A549 (cell line): ENCODE results near the gene EXOC4.

Source experiments
- CTCF ChIP-seq: fragments of >200 bp; sonication (Bioruptor Twin); formaldehyde crosslinking; IDR thresholded peaks from 3 replicates; pipeline ENCODE4 v1.5.1; 2016
- EP300 ChIP-seq, 2 experiments: fragments of >200 bp; sonication (Bioruptor Twin); formaldehyde crosslinking; IDR thresholded peaks; 2 replicates in 1 of 2; 3 replicates in 1 of 2; pipeline ENCODE4 v1.6.1; 2016 to 2017
- FOSB ChIP-seq: fragments of 250-450 bp; sonication (Bioruptor Pico); IDR thresholded peaks from 2 replicates; pipeline ENCODE4 v1.5.0; 2020; ENCODE audit warnings: mild to moderate bottlenecking, moderate library complexity
- JUNB ChIP-seq: fragments of >200 bp; sonication (Bioruptor Twin); formaldehyde crosslinking; IDR thresholded peaks from 2 replicates; pipeline ENCODE4 v1.6.1; 2016
- MAX ChIP-seq: IDR thresholded peaks from 2 replicates; pipeline ENCODE4 v1.6.1; 2012
- MYC ChIP-seq: IDR thresholded peaks from 2 replicates; pipeline ENCODE4 v1.6.1; 2012; ENCODE audit warnings: mild to moderate bottlenecking, inconsistent platforms, low read length, improper control_type of control experiment, borderline replicate concordance
- PHF8 ChIP-seq: fragments of 200-600 bp; sonication (generic); IDR thresholded peaks from 2 replicates; pipeline ENCODE4 v1.6.1; 2016; ENCODE audit warnings: low read depth, mild to moderate bottlenecking, antibody characterized with exemption, moderate library complexity, borderline replicate concordance
- POLR2A ChIP-seq: IDR thresholded peaks from 2 replicates; pipeline ENCODE4 v1.6.1; 2012; ENCODE audit warnings: mild to moderate bottlenecking, low read length
- RAD21 ChIP-seq, 2 experiments: fragments of >200 bp in 1 of 2; sonication (Bioruptor Twin) in 1 of 2; formaldehyde crosslinking in 1 of 2; IDR thresholded peaks in 1 of 2; conservative IDR thresholded peaks in 1 of 2; 2 replicates in 1 of 2; 3 replicates in 1 of 2; pipeline ENCODE4 v1.6.1; 2012 to 2018; ENCODE audit warnings: inconsistent platforms in 1 of 2
- RFX5 ChIP-seq: fragments of 450-650 bp; IDR thresholded peaks from 2 replicates; pipeline ENCODE4 v1.7.1; 2014; ENCODE audit warnings: antibody characterized with exemption, mild to moderate bottlenecking, moderate library complexity
- RNF2 ChIP-seq: fragments of 200-600 bp; sonication (generic); IDR thresholded peaks from 2 replicates; pipeline ENCODE4 v1.6.1; 2016; ENCODE audit warnings: low read depth, mild to moderate bottlenecking, antibody characterized with exemption, moderate library complexity, borderline replicate concordance
- SREBF2 ChIP-seq: fragments of 450-650 bp; IDR thresholded peaks from 2 replicates; pipeline ENCODE4 v1.6.1; 2014; ENCODE audit warnings: mild to moderate bottlenecking, moderate library complexity
- TF ChIP-seq, protein P1 (sequence below): fragments of 250-450 bp; sonication (Bioruptor Pico); IDR thresholded peaks from 2 replicates; pipeline ENCODE4 v1.5.0; 2021; ENCODE audit warnings: mild to moderate bottlenecking, moderate library complexity, borderline replicate concordance

GRCh38 chr7:133272336-133272735 is 19.5 kb downstream of the EXOC4 start:
- TF ChIP-seq CTCF, result no peak
- no peak for TF ChIP-seq POLR2A
- TF ChIP-seq PHF8, result no peak
- no peak for TF ChIP-seq RFX5
- no peak for TF ChIP-seq SREBF2
- TF ChIP-seq, protein P1, sequence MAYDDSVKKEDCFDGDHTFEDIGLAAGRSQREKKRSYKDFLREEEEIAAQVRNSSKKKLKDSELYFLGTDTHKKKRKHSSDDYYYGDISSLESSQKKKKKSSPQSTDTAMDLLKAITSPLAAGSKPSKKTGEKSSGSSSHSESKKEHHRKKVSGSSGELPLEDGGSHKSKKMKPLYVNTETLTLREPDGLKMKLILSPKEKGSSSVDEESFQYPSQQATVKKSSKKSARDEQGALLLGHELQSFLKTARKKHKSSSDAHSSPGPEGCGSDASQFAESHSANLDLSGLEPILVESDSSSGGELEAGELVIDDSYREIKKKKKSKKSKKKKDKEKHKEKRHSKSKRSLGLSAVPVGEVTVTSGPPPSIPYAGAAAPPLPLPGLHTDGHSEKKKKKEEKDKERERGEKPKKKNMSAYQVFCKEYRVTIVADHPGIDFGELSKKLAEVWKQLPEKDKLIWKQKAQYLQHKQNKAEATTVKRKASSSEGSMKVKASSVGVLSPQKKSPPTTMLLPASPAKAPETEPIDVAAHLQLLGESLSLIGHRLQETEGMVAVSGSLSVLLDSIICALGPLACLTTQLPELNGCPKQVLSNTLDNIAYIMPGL (CRISPR knock-in tag), result no peak
- no peak for TF ChIP-seq MYC
- no peak for TF ChIP-seq RNF2
- TF ChIP-seq FOSB (CRISPR knock-in tag), result no peak
- no peak for TF ChIP-seq JUNB
- no peak for TF ChIP-seq EP300 (IDR thresholded peaks at IDR 0.05)
- no peak for TF ChIP-seq MAX
- TF ChIP-seq RAD21 (conservative IDR thresholded peaks at IDR 0.05 in 1 of 2, IDR thresholded peaks at IDR 0.05 in 1 of 2), result no peak
